ENCODE measurements around the gene SUGCT.

DNA sequence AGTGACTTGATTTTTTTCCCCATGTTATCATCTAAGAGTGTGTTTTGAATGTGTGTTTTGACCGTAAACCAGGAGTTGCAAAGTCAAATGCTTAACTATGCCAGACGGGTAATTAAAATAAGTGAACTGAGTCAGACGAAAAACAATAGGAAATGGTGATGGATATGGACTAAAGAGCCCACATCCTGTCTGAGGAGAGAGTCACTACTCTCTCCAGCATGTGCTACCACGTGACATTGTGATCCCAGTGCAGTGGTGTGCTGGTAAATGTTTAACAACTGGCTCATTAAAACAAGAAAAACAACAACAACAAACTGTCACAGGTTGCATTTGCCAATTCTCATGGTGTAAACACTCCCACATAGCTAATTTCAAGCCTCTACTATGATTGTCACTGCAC lies 164.3 kb downstream of the SUGCT start:
- TF ChIP-seq POLR2AphosphoS5 (IDR thresholded peaks at IDR 0.05; ENCODE audit: borderline replicate concordance, low read depth, low read length), result no peak
- no peak for TF ChIP-seq EZH2 (IDR thresholded peaks at IDR 0.05)
- no peak for TF ChIP-seq FOXP2 (optimal IDR thresholded peaks at IDR 0.05; ENCODE audit: control extremely low read depth, extremely low read length, insufficient read depth)

All from SK-N-MC (cell line).